ENCODE data around the gene WBP4. TPM values are rescaled to one million over a fixed set of nuclear protein-coding genes. Genes with fewer than 3 reads are reported as not detected.

Gene WBP4
- total RNA-seq, 1 experiment from 2014 or later: 10.0 TPM

DNA sequence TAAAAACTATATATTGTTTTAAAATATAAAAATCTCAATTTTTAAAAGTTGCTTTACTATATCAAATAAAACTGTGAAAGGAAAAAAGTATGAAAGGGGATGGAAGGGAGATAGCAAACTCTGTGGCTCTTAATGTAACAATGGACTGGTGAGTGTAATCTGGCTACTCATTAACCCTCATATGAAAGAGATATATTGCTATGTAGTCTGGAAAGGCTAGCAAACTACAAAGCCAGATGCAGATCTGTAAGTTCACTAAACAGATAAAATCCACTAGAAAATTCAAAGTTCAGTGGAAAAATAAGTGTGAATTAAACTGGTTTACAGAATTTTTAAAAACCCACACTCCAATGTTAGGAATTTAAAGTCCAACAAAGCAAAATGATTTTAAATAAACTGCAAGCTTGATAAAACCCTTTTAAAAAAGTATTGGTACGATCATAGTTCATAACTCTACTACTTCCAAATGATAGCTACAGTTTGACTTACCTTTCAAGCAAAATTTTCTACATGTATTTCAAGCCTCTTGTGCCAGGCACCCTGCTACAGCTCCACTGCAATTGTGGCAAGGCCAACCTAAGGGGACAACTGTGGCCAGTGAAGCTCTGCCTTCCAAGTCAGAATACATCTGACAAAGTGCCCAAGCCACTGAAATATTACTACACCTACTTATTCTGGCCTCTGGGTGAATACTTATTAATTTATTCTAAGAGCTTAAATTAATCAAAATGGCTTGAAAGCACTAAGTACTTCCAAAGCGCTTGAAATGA lies 41.5 kb upstream of the WBP4 start:
- no peak for ATAC-seq

GRCh38 chr13:41025518-41025917 lies 35.8 kb upstream of the WBP4 start:
- POLR2A ChIA-PET: no interaction called here

More for the DNA sequence above, 41.5 kb upstream of the WBP4 start:
- ChIA-PET POLR2A (interaction anchor here (0.5 kb wide), 1 partner anchor 78 kb away, joined by 3 read pairs; no protein-coding TSS in a partner anchor), CTCF (no interaction called here)
- intact Hi-C loops (cut with micrococcal nuclease; ENCODE audit: unreplicated experiment) (no loop called here), in situ Hi-C loops (cut with HindIII; ENCODE audit: low pct_unique_long_range_greater_than_20kb, low sequenced_read_pairs) (no loop called here)
- H3K27ac ChIP-seq (ENCODE audit: low read length): no peak overlapping the region
- no peaks in the 10 kb centered on the region for H3K27me3 ChIP-seq (ENCODE audit: control insufficient read depth, insufficient read depth, low read length)
- no TSS peak for BruUV-seq (replicated peaks)
- no peaks in the 10 kb centered on the region for H3K9me3 ChIP-seq (ENCODE audit: control insufficient read depth, insufficient read depth, low read depth, low read length)
- no peaks in the 10 kb centered on the region for H3K36me3 ChIP-seq (ENCODE audit: control insufficient read depth, insufficient read depth, low read length)
- TF ChIP-seq REST (IDR thresholded peaks at IDR 0.05; ENCODE audit: insufficient read depth in 1 of 2, low read depth in 2 of 2, low read length in 1 of 2): no peak
- TF ChIP-seq SIN3A (IDR thresholded peaks at IDR 0.05; ENCODE audit: borderline replicate concordance, insufficient read depth, low read depth, low read length): no peak
- no peak for TF ChIP-seq TCF7L2 (IDR thresholded peaks at IDR 0.05; ENCODE audit: low read depth, low read length)
- no peak for DNase-seq (ENCODE audit: low read depth, low spot score)
- H3K4me3 ChIP-seq (ENCODE audit: low read depth in 2 of 2, low read length in 2 of 2): no peak overlapping the region
- peaks cover 28% of the 10 kb centered on the region for H3K4me1 ChIP-seq (ENCODE audit: control insufficient read depth, insufficient read depth, low read length)

More at GRCh38 chr13:41025518-41025917, 35.8 kb upstream of the WBP4 start:
- no peaks in the 10 kb centered on the region for H3K36me3 ChIP-seq (ENCODE audit: control insufficient read depth, insufficient read depth, low read length)
- in situ Hi-C loops (cut with HindIII; ENCODE audit: low pct_unique_long_range_greater_than_20kb, low sequenced_read_pairs) (no loop called here), intact Hi-C loops (cut with micrococcal nuclease; ENCODE audit: unreplicated experiment) (no loop called here)
- H3K27ac ChIP-seq (ENCODE audit: low read length): no peak overlapping the region
- no peaks in the 10 kb centered on the region for H3K27me3 ChIP-seq (ENCODE audit: control insufficient read depth, insufficient read depth, low read length)
- H3K9me3 ChIP-seq (ENCODE audit: control insufficient read depth, insufficient read depth, low read depth, low read length): no peaks in the 10 kb centered on the region
- ATAC-seq (no peak), DNase-seq (ENCODE audit: low read depth, low spot score) (no peak)
- TF ChIP-seq, protein P1, sequence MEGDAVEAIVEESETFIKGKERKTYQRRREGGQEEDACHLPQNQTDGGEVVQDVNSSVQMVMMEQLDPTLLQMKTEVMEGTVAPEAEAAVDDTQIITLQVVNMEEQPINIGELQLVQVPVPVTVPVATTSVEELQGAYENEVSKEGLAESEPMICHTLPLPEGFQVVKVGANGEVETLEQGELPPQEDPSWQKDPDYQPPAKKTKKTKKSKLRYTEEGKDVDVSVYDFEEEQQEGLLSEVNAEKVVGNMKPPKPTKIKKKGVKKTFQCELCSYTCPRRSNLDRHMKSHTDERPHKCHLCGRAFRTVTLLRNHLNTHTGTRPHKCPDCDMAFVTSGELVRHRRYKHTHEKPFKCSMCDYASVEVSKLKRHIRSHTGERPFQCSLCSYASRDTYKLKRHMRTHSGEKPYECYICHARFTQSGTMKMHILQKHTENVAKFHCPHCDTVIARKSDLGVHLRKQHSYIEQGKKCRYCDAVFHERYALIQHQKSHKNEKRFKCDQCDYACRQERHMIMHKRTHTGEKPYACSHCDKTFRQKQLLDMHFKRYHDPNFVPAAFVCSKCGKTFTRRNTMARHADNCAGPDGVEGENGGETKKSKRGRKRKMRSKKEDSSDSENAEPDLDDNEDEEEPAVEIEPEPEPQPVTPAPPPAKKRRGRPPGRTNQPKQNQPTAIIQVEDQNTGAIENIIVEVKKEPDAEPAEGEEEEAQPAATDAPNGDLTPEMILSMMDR (IDR thresholded peaks at IDR 0.05): no peak
- TF ChIP-seq POLR2AphosphoS5 (IDR thresholded peaks at IDR 0.05; ENCODE audit: low read depth, low read length) (no peak), REST (IDR thresholded peaks at IDR 0.05; ENCODE audit: insufficient read depth in 1 of 2, low read depth in 2 of 2, low read length in 1 of 2) (no peak), TCF7L2 (IDR thresholded peaks at IDR 0.05; ENCODE audit: low read depth, low read length) (no peak), SIN3A (IDR thresholded peaks at IDR 0.05; ENCODE audit: borderline replicate concordance, insufficient read depth, low read depth, low read length) (no peak)
- BruUV-seq (replicated peaks): no TSS peak
- peaks cover 2% of the 10 kb centered on the region; the same call in 1 of the 2 replicates for H3K4me1 ChIP-seq (ENCODE audit: control insufficient read depth, insufficient read depth, low read length)
- H3K4me3 ChIP-seq (ENCODE audit: low read depth in 2 of 2, low read length in 2 of 2): no peak overlapping the region
- CTCF ChIA-PET: no interaction called here

All from Panc1 (cell line).